Hematopoietic multipotent progenitor cell treated with erythropoietin and hydrocortisone succinate and interleukin-3 and kit ligand, for 6 days (in vitro differentiated cells): ENCODE results near the gene RAPGEF2.
"Not testable (repeated sequence)": the region's sequence is repeated elsewhere in the genome, so short reads cannot be mapped to it uniquely, and the experiment has no call there.

Experiments
- DNase-seq: peaks from one replicate; pipeline ENCODE4 v3.0.0-alpha.2; 2015

Gene RAPGEF2

DNA sequence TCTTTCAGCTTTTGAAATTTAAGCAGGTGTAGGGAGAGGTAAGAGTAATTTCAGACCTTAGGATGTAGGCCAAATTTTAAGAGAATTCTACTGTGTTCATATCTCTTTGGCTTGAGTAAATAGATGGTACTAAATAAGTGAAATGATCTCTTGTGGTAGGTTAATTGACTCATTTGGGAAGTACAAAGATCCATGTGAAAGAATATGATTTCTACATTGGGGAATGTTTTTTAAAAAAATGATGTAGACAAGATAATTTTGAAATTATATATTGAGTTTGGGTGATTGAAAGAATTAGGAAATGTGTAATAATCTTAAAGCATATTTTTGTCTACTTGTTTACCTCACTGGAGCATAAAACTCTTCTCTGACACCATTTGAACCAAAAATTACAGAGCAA, 35.6 kb downstream of the RAPGEF2 start:
- DNase-seq: no peak

DNA sequence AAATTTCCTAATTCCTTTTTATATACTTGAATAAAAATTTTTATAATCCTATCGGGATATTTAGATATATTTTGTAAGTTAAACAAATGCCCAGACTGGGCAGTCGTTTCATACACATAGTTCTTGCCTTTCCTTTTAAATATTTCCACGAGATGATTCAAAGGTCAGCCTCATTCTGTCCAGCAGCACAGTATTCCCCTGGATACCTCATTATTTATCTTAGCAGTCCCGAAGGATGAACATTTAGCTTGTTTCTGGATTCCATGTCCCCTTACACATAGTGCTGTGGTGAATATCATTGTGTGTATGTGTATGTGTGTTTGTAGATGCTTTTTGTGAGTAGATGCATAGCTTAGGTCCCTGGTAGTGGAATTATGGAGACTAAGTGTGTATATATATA, 38.3 kb downstream of the RAPGEF2 start:
- no peak for DNase-seq

DNA sequence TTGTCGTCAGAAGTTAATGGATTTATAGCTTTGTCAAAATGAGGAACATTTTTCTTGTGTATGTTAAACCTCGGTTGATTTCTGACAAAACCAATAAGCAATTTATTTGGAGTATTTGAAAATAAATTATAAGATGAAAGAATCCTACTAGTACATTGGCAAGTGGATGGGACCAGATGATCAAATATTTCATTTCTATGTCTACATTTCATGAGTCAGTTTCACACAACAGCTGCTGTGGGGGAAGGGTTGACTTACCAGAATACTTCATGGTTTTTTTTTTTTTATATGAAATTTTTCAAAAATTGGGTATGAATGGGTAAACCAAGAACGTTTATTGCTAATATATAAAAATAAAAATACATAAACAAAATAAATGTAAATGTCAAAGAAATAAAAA, 39.4 kb downstream of the RAPGEF2 start:
- peak; percentile 60 for DNase-seq

DNA sequence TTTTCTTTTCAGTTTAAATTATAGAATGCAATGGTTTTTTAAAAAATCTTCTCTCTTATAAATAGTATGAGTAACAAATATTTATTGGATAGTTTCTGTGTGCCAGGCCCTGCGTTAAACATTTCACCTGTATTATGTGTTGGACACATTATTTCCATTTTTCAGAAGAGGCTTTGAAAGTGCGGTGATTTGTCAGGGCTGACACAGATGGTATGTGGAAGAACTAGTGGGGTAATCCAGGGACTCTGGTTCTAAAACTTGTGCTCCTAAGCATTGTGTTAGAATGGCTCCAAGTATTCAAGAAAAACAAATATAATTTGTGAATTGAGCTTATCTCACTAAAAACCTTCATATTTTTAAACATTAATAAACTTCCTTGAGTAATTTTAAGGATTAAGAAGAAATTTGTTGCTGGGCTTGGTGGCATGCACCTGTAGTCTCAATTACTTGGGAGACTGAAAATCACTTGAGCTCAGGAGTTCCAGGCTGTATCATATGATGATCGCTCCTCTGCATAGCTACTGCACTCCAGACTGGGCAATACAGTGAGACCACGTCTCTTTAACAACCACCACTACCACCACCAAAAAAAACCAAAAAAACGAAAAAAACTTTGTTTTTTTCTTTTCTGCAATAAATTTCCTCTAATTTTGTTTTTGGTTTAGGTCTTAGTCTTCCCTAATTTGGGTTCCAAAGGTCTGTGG, 40.0 kb downstream of the RAPGEF2 start:
- no peak for DNase-seq

DNA sequence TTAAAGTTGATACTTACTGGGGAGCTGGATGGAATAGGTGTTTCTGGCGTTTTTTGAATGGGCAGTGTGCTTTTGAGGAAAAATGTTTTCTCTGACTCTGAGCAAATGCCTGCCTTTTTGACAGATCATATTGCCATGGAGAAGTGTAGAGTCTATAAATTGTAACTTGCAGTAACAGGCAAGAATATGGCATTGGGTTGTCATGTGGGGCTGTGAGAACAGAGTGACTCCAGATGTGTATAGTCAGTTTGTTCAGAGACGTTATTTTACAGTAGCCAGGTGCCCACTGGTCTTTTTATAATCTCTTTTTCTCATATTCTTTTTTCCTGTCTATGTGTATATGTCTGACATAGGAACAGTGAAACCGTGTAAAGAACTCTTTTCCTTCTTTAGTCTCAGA, 40.8 kb downstream of the RAPGEF2 start:
- DNase-seq: no peak

DNA sequence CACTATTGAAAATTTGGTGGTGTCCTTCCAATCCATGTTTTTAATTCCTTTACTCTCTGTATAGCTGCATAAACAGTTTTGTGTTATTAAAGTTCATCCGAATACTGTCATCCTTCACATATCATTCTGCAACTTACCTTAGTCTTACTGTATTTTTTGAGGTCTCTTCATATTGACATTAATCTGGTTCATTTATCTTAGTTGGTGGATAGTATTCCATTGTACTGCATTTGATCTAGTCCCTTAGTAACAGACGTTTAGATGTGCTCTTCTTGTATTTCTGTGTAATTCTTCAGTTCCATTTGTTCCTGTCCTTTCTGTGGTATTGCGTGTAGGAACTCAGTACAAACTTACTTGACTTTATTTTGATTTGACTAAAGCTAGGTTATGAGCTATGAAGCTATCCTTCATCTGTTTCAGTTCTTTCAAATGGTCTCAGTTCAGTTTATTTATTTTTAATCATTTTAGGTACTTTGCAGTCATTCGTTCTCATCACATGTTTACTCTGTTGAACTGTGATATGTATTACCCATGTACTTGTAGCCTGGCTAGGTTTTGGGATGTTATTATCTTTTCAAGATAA, 41.3 kb downstream of the RAPGEF2 start:
- DNase-seq: no peak

DNA sequence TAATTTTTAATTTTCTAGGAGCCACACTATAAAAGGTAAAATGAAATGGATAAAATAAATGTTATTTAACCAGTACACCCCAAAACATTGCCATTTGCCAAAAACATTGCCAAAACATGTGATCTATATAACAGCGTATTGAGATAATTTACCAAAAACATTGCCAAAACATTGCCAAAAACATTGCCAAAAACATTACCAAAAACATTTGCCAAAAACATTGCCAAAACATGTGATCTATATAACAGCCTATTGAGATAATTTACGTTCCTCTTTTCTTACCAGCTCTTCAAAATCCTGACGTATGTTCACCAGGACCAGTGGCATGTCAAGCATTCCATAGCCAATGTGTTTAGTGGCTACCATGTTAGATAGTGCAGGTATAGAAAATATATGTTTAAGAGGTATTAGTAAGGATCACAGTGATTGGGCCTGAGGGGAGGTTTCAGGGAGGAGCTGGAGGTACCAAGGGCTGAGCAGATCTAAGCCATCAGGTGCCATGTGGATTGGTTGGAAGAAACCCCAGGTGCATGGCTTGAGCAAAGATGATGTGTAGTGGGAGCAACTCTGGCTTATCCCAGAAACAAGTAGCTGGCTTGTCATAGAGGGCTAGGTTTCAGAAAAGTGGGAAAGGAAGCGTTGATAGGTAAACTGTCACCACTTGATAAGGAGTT, 42.6 kb downstream of the RAPGEF2 start:
- DNase-seq: peak; percentile 34

DNA sequence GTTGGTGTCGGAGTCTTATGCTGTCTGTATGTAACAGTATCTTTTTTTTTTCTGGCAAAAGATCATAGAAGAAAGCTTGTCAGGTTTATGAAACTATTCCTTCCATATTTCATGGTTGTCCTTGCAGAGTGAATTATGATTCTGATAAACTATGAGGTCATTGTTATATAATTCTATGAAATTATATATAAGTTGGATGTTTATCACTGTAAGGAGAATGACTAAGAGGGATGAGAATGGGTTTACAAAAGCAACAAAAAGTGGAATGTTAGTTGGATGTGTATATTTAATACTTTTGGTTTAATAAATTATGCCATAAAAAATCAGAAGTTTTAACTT, 43.1 kb downstream of the RAPGEF2 start:
- peak; percentile 40 for DNase-seq

DNA sequence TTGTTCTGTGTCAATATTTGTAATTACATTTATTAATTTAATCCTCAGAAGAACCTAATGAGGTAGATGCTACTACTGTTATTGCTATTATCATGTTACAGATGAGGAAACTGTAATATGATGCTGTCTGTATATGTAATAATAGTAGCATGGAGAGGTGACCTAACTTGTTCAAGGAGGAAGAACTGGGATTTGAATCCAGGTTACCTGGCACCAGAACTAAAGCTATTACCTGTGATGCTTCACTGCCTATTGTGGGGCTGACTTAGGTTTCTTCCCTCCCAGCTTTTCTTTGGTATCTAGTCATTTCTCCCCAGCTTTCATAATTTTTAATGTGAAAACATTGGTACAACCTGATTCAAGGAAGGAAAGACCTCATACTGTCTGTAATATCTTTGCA, 43.6 kb downstream of the RAPGEF2 start:
- DNase-seq: no peak

DNA sequence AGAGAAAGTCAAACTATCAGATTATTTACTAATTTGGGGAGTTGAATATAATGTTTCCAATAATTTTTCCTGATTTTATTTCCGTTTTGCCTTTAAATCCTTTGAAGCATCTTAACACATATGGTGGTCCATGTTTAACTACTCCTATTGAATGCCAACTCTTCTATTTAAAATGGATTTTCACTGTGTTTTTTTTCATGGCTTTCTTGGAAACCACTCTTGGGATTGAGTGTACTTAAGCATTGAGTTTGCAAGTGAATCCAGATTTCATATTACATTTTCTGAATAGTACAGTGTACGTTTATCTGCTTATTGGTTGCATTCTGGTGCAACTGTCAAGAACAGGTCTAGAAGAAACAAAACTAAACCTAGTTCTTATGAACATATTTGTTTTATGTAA, 45.6 kb downstream of the RAPGEF2 start:
- no peak for DNase-seq

DNA sequence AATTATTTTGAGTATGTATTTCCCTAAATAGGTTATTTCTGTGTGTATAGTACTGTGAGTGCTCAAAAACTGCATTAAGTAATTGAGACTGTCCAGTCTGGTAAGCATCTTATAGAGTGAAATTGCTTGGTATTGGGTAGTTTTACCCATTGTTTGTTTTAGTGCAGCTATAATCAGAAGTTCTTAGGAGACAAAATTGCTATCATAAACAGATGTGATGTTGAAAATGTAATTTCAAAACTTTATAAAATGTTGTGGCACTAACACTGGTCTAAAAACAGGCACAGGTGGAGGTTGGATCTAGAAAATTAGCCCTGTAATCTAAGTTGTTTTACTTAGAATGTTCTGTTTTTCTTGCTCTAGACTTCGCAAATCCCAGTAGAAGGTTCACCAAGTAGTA, 46.8 kb downstream of the RAPGEF2 start:
- no peak for DNase-seq

DNA sequence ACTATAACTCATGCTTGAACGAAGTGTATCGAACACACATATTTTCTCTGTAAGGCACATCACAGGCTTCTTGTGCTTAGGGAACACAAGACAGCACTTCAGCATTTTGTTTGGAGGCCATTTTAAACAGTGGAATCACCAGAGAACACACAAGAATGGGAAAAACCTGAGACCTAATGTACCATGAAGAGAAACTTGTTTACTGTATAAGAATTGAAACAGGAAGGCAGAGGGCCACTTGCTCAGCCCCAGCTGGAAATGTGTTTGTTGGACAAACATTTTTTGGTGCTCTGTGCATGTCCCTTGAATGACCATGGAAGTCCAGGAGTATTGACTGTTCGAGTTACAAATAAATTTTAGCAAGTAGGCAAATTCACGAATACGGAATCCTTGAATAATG, 47.5 kb downstream of the RAPGEF2 start:
- no peak for DNase-seq

DNA sequence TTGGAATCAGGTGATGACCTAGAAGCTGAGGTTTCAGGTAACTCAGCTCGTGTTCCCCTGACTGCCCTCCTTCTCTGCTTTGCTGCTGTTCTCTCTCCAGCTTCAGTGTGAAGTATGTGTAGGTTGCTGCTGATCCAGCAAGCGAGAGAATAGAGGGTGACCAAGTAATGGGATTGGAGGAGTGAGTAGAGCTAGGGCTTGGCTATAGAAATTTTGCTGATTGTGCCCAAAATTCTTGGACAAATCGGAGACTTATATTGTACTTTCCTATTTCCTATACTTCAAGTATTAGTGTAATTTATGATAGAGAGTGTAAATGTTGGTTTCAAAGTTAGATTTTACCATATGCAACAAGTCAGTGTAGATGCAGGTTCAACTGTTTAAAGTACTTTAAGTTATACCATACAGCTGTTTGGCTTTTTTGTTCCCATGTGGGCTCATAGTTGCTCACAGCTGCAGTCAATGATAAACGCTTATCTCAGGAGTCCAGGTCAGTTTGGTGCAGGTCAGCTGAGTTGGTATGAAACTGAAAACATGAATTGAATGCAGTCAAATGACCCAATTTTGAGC, 48.0 kb downstream of the RAPGEF2 start:
- DNase-seq: peak; percentile 94

DNA sequence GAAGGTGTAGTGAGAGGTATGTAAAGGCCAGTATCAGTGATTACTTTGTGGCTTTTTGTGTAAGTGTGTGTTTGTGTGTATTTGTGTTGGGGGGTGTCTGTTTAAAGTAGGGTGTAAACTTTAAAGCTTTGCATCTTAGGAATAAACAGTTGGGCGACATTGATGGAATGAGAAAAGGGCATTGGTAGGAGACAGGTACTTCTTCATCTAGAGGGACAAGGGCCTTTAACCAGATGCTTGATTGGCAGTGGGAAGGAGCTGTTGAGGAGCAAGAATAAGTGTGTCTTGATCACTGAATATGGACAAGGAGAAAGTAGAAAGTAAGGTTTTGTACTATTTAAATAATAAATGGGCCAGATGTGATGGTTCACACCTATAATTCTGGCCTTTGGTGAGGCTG, 48.8 kb downstream of the RAPGEF2 start:
- no peak for DNase-seq

DNA sequence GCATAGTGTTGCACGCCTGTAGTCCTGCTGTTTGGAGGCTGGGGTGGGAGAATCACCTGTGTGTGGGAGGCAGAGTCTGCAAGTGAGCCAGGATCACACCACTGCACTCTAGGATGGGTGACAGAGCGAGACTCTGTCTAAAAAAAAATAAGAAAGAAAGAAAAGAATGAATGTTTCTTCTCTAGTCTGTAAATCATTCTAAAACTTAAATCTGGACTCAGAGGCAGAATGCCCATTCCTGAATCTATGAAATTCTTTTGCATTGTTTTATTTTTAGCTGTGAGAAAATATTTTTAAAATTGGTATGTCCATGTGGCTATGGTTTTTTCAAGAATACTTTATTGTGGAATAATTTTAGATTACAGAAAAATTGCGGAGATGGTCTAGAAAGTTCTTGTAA, 49.3 kb downstream of the RAPGEF2 start:
- no peak for DNase-seq

DNA sequence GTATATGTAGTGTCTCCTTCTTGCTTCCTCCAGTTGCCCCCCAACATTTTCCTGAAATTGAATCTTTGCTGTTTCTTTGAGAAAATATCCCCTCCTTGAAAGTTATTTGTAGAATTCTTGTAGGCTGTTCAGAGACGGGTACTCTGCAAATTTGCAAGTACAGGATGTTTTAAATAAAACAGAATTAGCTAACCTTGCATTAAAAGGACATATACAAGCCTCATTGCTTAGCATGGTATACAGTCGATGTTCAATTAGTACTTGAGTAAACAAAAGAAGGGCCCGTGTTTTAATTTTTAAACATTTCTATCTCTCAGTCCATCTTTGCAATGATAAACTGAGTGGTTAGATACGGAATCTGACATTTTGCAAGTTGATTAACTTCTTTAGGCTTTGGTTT, 50.8 kb downstream of the RAPGEF2 start:
- DNase-seq: no peak

DNA sequence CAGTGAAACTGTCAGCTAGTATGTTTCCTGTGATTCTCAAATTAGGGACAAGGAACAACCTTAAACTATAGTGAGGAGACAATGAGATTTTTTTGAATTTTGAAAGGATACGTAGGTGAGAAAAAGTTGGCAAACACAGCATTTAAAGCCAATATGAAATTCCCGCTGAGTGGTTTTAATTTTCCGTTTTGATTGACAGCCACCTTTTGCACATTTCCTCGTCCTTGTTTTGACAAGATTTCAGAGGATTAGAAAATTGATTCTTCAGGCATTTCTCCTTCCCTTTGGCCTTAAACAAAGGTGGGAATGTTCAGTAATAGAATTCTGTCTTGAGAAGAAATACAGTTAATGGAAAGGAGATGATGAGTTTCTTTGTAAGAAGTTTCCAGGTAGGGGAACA, 52.2 kb downstream of the RAPGEF2 start:
- DNase-seq: no peak

DNA sequence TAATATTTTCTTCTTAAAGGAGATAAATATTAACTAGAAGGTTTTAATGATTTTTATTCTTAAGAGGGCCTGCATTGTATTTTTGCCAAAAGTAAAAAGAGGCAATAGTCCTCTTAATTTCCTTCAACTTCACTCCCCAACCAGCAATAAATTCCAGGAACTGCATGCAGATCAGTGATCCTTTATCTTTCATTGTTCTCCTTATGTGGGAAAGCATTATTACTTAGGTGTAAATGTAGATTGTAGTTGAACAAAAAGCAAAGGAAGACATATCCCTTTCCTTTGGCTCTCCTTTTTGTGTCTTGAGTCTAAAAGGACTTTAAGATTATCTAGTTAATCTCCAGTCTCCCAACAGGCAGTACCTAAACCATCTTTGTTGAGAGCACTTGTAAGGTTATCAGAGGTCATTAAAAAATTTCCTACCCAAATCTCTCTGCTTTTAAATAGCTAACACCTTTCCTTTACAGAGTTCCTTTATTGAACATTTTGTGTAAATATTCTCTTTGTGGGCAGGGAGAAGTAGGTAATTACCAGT, 55.3 kb downstream of the RAPGEF2 start:
- DNase-seq: no peak

DNA sequence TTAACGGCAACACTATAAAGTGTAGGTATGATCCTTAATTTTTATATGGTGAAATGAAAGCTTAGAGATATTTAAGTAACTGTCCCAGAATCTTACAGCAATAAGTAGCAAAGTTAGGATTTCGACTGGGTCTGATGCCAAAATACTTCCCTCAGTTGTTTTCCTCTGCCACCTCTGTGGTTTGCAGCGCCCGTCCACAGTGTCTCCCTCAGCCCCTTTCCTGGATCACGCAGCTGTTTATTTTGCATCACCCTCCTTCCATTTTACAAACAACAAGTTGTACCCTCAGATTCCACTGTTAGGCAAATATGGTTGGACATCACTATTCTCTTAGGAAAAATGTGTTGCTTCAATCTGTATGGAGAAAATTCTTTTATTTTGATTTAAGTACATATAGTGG, 56.1 kb downstream of the RAPGEF2 start:
- no peak for DNase-seq

DNA sequence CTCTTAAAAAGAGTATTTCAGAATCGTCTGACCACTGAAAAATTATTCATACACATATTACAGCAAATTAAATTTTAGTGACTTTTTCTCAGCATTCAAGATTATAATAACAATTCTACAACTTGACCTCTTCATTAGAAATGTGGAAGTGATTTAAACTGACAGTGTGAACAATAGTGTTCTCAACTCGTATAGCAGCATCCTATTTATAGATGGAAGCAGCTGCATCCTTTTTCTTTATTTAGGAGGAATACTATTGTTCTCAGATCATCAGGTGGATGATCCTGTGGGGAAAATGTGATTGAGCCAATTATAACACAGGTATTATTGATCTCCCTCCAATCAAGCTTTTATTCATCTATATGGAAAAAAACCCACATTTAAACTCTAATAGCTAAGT, 56.7 kb downstream of the RAPGEF2 start:
- no peak for DNase-seq

DNA sequence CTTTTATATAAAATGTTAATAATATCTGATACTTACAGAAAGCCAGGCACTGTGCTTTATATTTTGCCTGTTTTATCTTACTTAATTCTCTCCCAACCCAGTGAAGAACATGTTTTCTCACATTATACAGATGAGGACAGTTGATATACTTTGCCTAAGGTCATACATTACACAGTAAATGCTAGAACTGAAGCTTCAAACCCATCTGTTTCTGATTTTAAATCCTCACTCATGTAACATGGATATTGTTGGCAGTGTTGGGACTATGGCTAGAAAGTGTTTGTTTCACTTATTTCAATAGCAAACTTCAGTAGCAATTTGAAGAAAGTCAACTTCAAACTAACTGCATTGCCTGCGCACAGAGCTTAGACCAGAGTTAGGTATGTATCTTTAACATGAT, 57.4 kb downstream of the RAPGEF2 start:
- DNase-seq: no peak

DNA sequence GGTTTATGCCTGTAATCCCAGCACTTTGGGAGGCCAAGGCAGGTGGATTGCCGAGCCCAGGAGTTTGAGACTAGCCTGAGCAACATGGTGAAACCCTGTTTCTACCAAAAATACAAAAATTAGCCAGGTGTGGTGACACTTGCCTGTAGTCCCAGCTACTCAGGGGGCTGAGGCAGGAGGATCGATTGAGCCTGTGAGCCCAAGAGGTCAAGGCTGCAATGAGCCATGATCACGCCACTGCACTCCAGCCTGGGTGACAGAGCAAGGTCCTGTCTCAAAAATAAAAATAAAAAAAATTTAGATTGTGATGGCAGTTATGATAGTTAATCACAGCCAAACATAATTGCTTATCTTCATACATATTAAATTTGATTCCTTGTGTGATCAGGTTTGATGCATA, 58.6 kb downstream of the RAPGEF2 start:
- not testable (repeated sequence) for DNase-seq

DNA sequence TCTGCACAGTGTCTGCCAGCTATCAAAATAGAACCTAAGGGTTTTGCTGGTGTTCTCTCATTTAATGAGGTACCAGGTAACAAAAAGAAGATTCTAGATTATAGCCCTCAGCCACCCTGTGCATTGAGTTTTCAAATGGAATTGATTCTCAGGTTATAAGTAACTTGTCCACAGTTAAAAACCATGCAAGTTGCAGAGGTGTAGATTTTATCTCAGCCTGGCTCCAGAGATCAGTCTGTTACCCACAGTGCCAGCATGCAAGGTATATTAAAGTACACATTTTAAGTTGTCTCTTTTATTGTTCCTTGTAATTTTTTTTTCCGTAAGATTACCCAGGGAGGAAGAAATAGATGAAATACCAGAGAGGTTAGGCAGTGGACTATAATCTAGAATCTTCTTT, 59.7 kb downstream of the RAPGEF2 start:
- DNase-seq: no peak

DNA sequence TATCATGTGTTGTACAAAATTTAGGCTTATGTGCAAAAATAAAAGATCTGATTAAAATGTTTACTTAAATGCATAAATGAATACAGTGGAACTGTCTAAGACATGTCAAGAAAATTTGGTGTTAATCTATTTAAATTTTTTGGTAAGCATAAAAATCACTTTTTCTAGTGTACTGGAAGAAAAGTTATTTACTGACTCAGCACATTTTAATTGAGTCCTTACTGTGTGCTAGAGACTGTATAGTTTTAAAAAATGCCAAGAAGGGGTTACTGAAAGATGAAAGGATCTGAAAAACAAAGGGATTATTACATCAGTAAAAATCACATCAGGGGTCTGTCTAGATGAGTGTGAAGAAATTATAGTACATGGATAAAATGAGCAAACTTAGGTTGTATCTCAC, 60.6 kb downstream of the RAPGEF2 start:
- DNase-seq: no peak
